Smooth muscle cell of bladder (primary cell): ENCODE data around the gene GPR37L1. TPM values are rescaled to one million over a fixed set of nuclear protein-coding genes. Genes with fewer than 3 reads are reported as not detected.

ENCODE experiments used
- total RNA-seq: library from RNA; depleted of rRNA; stranded (reverse); fragments of >200 nt; gene quantifications from 2 replicates; pipeline ENCODE4 v1.2.3, GENCODE V29; 2014

The GPR37L1 gene
- total RNA-seq = under 0.01 TPM in 1 of 2 replicates, not detected in the other

GRCh38 chr1:202122639-202123335 is at the start of gene GPR37L1:
TSS of gene GPR37L1 (plus strand) at chr1:202122917. CDS start at chr1:202122964, 47 bp downstream.

GRCh38 chr1:202144402-202145067 is 21.8 kb downstream of the GPR37L1 start, which contains the start of gene ARL8A:
TSS of gene ARL8A (minus strand) at chr1:202144737. CDS start at chr1:202144572, 165 bp downstream.

GRCh38 chr1:202160377-202160940 is 37.7 kb downstream of the GPR37L1 start, which contains the start of gene PTPN7:
TSS of gene PTPN7 (minus strand) at chr1:202160602. CDS start at chr1:202159402, 1,200 bp downstream.

Other genes with a start within 250 kb of the GPR37L1 start
- 16.1 and 20.3 TPM in 2 replicates for gene SHISA4, start 234.0 kb upstream of the GPR37L1 start, total RNA-seq
- gene LMOD1, start 176.4 kb upstream of the GPR37L1 start, total RNA-seq = 12.7 and 29.1 TPM in 2 replicates
- gene TIMM17A, start 167.4 kb upstream of the GPR37L1 start, total RNA-seq = 62.3 and 70.2 TPM in 2 replicates
- gene RNPEP, start 140.3 kb upstream of the GPR37L1 start, total RNA-seq = 57.5 and 63.7 TPM in 2 replicates
- gene ELF3, start 112.3 kb upstream of the GPR37L1 start, total RNA-seq = 0.18 and 0.28 TPM in 2 replicates
- 17.4 and 19.8 TPM in 2 replicates for gene ARL8A, start 21.8 kb downstream of the GPR37L1 start, total RNA-seq
- gene PTPN7, start 37.7 kb downstream of the GPR37L1 start, total RNA-seq = not detected in 2 replicates
- not detected in 2 replicates for gene LGR6, start 70.9 kb downstream of the GPR37L1 start, total RNA-seq
- 5.0 and 6.5 TPM in 2 replicates for gene UBE2T, start 219.0 kb downstream of the GPR37L1 start, total RNA-seq
- 15.6 and 18.8 TPM in 2 replicates for gene PPP1R12B, start 225.8 kb downstream of the GPR37L1 start, total RNA-seq